Uterus (tissue), 2 donors: ENCODE results near the gene CERS4.

Experiments used
- CTCF ChIP-seq, 4 experiments: fragments of 200-600 bp in 2 of 4; fragments of 450-650 bp in 2 of 4; sonication (generic) in 2 of 4; IDR thresholded peaks; one replicate each; pipeline ENCODE4 v1.5.1; 2016 to 2019; ENCODE audit warnings: antibody characterized with exemption in 4 of 4, mild to moderate bottlenecking in 2 of 4, moderate library complexity in 1 of 4
- POLR2A ChIP-seq, 2 donors: fragments of 450-650 bp; IDR thresholded peaks; one replicate each; pipeline ENCODE4 v1.6.1; 2016; ENCODE audit warnings: antibody characterized with exemption in 2 of 2, mild to moderate bottlenecking in 1 of 2, moderate library complexity in 1 of 2

- TF ChIP-seq POLR2A (IDR thresholded peaks at IDR 0.05) (no peak), CTCF (IDR thresholded peaks at IDR 0.05) (no peak)
Measured at GRCh38 chr19:8224394-8225145, 15.4 kb downstream of the CERS4 start.
